ENCODE results near the gene CT45A6. TPM values are rescaled to one million over a fixed set of nuclear protein-coding genes. Genes with fewer than 3 reads are reported as not detected.

The CT45A6 gene, protein sequence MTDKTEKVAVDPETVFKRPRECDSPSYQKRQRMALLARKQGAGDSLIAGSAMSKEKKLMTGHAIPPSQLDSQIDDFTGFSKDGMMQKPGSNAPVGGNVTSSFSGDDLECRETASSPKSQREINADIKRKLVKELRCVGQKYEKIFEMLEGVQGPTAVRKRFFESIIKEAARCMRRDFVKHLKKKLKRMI
- total RNA-seq, result not detected in 2 replicates

GRCh38 chrX:135802687-135803086 lies at the start of gene CT45A6:
TSS of gene CT45A6 (minus strand) at chrX:135802787. CDS start at chrX:135798993, 3,794 bp downstream.

GRCh38 chrX:135837180-135837579 lies 34.6 kb upstream of the CT45A6 start, which contains the start of gene CT45A7:
TSS of gene CT45A7 (minus strand) at chrX:135837280. CDS start at chrX:135833533, 3,747 bp downstream.

GRCh38 chrX:135819912-135820311 lies 17.3 kb upstream of the CT45A6 start, which contains the start of gene CT45A2:
TSS of gene CT45A2 (minus strand) at chrX:135820012. CDS start at chrX:135816265, 3,747 bp downstream.

GRCh38 chrX:135785403-135785802 lies 17.2 kb downstream of the CT45A6 start, which contains the start of gene CT45A5:
TSS of gene CT45A5 (minus strand) at chrX:135785503. CDS start at chrX:135781729, 3,774 bp downstream.

GRCh38 chrX:135768091-135768490 lies 34.5 kb downstream of the CT45A6 start, which contains the start of gene CT45A3:
TSS of gene CT45A3 (minus strand) at chrX:135768191. CDS start at chrX:135764444, 3,747 bp downstream.

Other genes with a start within 250 kb of the CT45A6 start
- gene CT45A1, start 89.1 kb downstream of the CT45A6 start, total RNA-seq, result not detected in 2 replicates
- gene CT45A3, start 34.6 kb downstream of the CT45A6 start, total RNA-seq, result not detected in 2 replicates
- not detected in 2 replicates for gene CT45A5, start 17.3 kb downstream of the CT45A6 start, total RNA-seq
- gene CT45A2, start 17.2 kb upstream of the CT45A6 start, total RNA-seq, result not detected in 2 replicates
- not detected in 2 replicates for gene CT45A7, start 34.5 kb upstream of the CT45A6 start, total RNA-seq
- gene CT45A8, start 51.8 kb upstream of the CT45A6 start, total RNA-seq, result not detected in 2 replicates
- not detected in 2 replicates for gene CT45A9, start 69.0 kb upstream of the CT45A6 start, total RNA-seq
- not detected in 2 replicates for gene CT45A10, start 90.7 kb upstream of the CT45A6 start, total RNA-seq
- gene SAGE1, start 90.9 kb upstream of the CT45A6 start, total RNA-seq, result not detected in 2 replicates
- gene MMGT1, start 171.2 kb upstream of the CT45A6 start, total RNA-seq, result 14.6 and 19.9 TPM in 2 replicates
- 22.8 and 26.6 TPM in 2 replicates for gene SLC9A6, start 182.6 kb upstream of the CT45A6 start, total RNA-seq